HFFc6 (cell line): Measurements from ENCODE around the gene FIBP. TPM values are rescaled to one million over a fixed set of nuclear protein-coding genes. Genes with fewer than 3 reads are reported as not detected.

Experiments
- DNase-seq: peaks from one replicate; pipeline ENCODE4 v3.0.0-alpha.2; 2018
- H3K27ac Mint-ChIP-seq: 2 replicates; pipeline ENCODE4 v1.8.0; 2020; ENCODE audit warnings: mild to moderate bottlenecking, mixed read lengths
- H3K27me3 Mint-ChIP-seq: 2 replicates; pipeline ENCODE4 v1.8.0; 2021; ENCODE audit warnings: mild to moderate bottlenecking, moderate library complexity, mixed read lengths; ENCODE audit not compliant: insufficient read depth
- H3K36me3 Mint-ChIP-seq: 2 replicates; pipeline ENCODE4 v1.8.0; 2021; ENCODE audit warnings: low read depth, mixed read lengths
- H3K4me1 Mint-ChIP-seq: 2 replicates; pipeline ENCODE4 v1.8.0; 2020; ENCODE audit warnings: low read depth, mixed read lengths
- H3K4me3 Mint-ChIP-seq: 2 replicates; pipeline ENCODE4 v1.8.0; 2020; ENCODE audit warnings: mild to moderate bottlenecking, moderate library complexity, mixed read lengths
- H3K9me3 Mint-ChIP-seq: 2 replicates; pipeline ENCODE4 v1.8.0; 2020; ENCODE audit warnings: mild to moderate bottlenecking, mixed read lengths
- total RNA-seq, 6 experiments: library from RNA; stranded (reverse); fragmentation: NEBNext Ultra II Directional; extraction: Animal tissue kit (Norgen Biotek cat#: 25700); gene quantifications; 2 replicates in 1 of 6; 3 replicates in 5 of 6; pipeline ENCODE4 v1.2.3, GENCODE V29; 2021
- TF ChIP-seq, protein P1 (sequence below): fragments of 200-600 bp; sonication (generic); IDR thresholded peaks from 2 replicates; pipeline ENCODE4 v1.5.0; 2021; ENCODE audit warnings: antibody characterized with exemption, mild to moderate bottlenecking

FIBP gene
- total RNA-seq, 6 experiments from 2014 or later = 117 to 145 (median 135) TPM

GRCh38 chr11:65917434-65918210 is 29.4 kb upstream of the FIBP start:
- Mint-ChIP-seq H3K36me3 (peaks cover 36% of the 10 kb centered on the region), H3K27ac (peak overlapping the region; percentile 99), H3K27me3 (peaks cover 4% of the 10 kb centered on the region), H3K4me3 (peak overlapping the region; percentile 94), H3K9me3 (no peaks in the 10 kb centered on the region), H3K4me1 (peaks cover 53% of the 10 kb centered on the region)
- TF ChIP-seq, protein P1, sequence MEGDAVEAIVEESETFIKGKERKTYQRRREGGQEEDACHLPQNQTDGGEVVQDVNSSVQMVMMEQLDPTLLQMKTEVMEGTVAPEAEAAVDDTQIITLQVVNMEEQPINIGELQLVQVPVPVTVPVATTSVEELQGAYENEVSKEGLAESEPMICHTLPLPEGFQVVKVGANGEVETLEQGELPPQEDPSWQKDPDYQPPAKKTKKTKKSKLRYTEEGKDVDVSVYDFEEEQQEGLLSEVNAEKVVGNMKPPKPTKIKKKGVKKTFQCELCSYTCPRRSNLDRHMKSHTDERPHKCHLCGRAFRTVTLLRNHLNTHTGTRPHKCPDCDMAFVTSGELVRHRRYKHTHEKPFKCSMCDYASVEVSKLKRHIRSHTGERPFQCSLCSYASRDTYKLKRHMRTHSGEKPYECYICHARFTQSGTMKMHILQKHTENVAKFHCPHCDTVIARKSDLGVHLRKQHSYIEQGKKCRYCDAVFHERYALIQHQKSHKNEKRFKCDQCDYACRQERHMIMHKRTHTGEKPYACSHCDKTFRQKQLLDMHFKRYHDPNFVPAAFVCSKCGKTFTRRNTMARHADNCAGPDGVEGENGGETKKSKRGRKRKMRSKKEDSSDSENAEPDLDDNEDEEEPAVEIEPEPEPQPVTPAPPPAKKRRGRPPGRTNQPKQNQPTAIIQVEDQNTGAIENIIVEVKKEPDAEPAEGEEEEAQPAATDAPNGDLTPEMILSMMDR = no peak
- no peak for DNase-seq

DNA sequence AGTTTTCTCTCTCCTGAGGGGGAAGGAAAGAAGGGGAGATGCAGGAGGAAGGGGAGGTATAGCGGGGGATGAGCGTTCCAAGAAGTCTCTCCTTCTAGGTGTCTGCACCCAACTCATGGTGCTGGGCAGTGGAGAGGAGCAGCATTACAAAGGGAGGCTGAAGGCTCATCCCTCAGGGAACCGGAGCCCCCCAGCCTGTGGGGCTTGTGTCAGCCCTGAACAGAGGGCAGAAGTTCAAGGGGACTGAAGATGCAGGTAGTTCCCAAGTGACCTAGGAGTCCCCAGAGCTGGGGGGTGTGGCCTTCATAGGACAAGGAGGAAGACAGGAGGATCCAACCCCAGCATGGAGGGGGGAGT is 28.8 kb upstream of the FIBP start:
- TF ChIP-seq, protein P1 = no peak
- Mint-ChIP-seq H3K27ac (peak overlapping the region; percentile 99), H3K36me3 (peaks cover 30% of the 10 kb centered on the region), H3K4me3 (peak overlapping the region; percentile 94), H3K9me3 (no peaks in the 10 kb centered on the region), H3K4me1 (peaks cover 53% of the 10 kb centered on the region), H3K27me3 (peaks cover 2% of the 10 kb centered on the region; the same call in 1 of the 2 replicates)
- DNase-seq = no peak

DNA sequence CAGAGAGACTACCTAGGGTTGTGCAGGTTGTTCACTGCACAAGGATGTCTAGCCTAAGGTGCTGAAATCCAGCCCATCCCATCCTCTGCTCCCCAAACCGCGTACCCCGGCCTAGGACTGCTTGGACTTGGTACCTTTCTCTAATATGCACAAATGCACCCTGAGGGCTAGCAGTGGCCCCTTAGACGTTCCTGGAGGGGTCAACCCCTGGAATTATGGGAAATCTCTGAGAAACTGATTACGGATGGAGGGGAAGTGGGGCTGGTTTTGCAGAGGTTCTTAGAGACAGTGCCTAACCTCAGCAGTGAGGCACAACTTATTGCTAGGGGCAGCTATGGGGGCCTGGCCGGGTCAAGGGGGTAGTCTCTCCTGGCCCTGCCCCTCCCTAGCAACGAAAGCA is 28.1 kb upstream of the FIBP start:
- TF ChIP-seq, protein P1 = no peak
- DNase-seq = no peak
- Mint-ChIP-seq H3K27me3 (peaks cover 2% of the 10 kb centered on the region; the same call in 1 of the 2 replicates), H3K4me3 (peak overlapping the region; percentile 94), H3K36me3 (peaks cover 28% of the 10 kb centered on the region), H3K27ac (peak overlapping the region; percentile 99), H3K9me3 (no peaks in the 10 kb centered on the region), H3K4me1 (peaks cover 57% of the 10 kb centered on the region)

DNA sequence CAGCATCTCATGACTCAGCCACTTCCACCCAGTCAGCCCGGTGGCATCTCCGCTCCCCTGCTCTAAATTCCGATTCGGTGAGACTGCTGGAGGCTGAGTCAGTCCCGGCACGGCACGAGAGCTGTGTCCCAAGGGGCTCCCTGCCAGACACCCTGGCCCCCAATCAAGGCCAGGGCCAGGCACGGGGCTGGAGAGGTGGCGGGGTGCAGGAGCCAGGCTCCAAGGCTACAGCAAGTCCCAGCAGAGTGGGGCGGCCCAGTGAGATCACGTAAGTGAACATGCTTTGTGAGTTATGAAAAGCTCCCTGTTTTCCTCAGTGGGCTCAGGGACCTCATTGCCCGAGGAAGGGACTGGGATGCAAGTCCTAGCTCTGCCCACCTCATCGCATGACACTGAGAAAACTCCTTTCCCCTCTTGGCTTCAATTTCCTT is 27.6 kb upstream of the FIBP start:
- H3K9me3 Mint-ChIP-seq = no peaks in the 10 kb centered on the region
- peak overlapping the region; percentile 99 for H3K27ac Mint-ChIP-seq
- peaks cover 61% of the 10 kb centered on the region for H3K4me1 Mint-ChIP-seq
- H3K36me3 Mint-ChIP-seq = peaks cover 28% of the 10 kb centered on the region
- TF ChIP-seq, protein P1 = no peak
- peak; percentile 99 for DNase-seq
- peak overlapping the region; percentile 94 for H3K4me3 Mint-ChIP-seq
- peaks cover 2% of the 10 kb centered on the region; the same call in 1 of the 2 replicates for H3K27me3 Mint-ChIP-seq

GRCh38 chr11:65915101-65915820 is 27.0 kb upstream of the FIBP start:
- peaks cover 23% of the 10 kb centered on the region for H3K36me3 Mint-ChIP-seq
- peak overlapping the region; percentile 94 for H3K4me3 Mint-ChIP-seq
- peaks cover 2% of the 10 kb centered on the region; the same call in 1 of the 2 replicates for H3K27me3 Mint-ChIP-seq

More at GRCh38 chr11:65915101-65915820, 27.0 kb upstream of the FIBP start:
- TF ChIP-seq, protein P1 = no peak
- DNase-seq = no peak
- H3K27ac Mint-ChIP-seq = peak overlapping the region; percentile 99
- no peaks in the 10 kb centered on the region for H3K9me3 Mint-ChIP-seq
- H3K4me1 Mint-ChIP-seq = peaks cover 62% of the 10 kb centered on the region
